ENCODE data around the gene ADGRB3.
"Not testable (repeated sequence)": the region's sequence is repeated elsewhere in the genome, so short reads cannot be mapped to it uniquely, and the experiment has no call there.

The ADGRB3 gene

DNA sequence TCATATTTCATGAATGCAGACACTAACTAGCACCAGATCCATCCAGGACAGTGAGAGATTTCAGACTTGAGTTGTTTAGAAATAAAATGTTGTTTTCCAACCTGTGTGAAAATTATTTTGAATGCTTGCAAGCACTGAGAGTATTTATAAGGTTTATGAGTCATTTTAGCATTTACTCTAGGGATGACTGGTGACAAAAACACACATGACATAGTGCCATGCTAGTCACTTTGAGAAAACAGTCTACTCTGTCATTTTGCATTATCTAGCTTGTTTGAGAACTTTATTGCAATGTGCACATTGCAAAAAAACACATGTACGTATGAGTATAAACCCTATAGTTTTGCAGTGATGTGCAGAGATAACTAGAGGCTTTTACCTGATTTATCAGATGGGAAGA is 705.1 kb downstream of the ADGRB3 start:
- DNase-seq (ENCODE audit: low spot score): no peak

DNA sequence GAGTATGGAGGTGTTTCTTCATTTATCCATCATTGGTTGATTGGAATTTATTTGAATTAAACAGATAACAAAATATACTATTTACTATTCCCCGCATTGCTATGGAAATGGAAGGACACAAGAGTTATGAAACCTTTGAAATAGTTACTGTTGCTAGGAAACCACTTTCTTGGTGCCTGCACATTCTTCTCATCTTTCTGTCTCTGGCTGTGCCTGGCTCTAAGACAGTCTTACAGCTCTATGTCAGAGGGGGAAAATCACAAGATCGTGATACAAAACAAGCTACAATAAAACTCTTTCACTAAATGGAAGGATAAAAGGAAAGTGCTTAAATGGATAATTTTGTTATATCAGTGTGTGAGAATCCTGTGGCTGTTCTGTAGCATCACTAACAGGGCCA is 708.8 kb downstream of the ADGRB3 start:
- no peak for DNase-seq (ENCODE audit: low spot score)

DNA sequence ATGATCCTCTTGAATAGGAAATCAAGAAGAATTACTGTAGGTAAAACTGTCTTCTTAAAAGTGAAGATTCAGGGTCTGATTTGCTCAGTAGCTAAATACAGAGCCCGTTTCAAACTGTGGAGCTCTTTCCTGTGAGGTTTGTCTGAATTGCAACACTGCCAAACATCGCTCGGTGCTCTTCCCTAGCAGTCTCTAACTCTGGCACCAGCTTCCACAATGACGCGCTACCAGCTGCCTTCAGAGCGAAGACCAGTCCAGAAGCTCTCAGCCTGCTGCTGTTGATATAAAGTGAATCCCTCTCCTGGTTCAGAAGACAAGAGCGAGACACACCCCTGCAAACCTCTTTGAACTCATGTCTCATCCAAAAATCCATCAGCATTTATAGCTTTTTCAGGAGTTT is 714.7 kb downstream of the ADGRB3 start:
- DNase-seq (ENCODE audit: low spot score): no peak

DNA sequence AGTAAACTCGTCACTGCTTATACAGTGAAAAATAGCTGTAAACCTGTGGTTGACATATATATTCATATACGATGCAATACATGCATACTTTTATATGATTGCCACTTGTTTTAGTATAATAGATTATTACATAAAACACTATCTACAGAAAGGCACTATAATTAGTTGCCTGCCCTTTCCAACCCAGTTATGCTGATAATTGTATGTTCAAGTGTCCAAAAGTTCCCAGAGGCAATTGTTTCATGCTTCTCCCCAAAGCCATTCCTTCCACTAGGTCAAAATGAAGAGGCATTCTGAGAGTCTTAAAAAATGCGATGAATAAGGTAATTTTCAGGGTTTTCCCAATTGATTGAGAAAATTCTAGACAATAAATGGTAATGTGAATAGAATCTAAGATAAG is 727.1 kb downstream of the ADGRB3 start:
- DNase-seq (ENCODE audit: low spot score): no peak

DNA sequence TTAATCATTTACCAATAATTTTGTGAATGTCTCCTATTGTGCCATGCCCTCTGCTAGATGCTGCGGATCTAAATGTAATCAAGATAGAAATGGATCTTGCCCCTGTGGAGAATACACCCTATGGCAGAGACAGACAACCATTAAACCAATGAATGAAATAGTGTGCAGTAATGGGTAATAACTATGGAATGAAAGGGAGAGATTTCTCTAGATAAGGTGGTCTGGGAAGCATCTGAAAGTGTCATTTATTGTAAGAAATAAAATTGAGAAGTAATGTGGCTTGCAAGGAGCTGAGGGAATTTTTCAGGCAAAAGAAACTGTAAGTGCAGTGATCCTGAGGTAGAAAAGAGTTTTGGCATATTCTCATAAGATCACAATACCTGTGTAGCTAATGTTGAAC is 731.7 kb downstream of the ADGRB3 start:
- DNase-seq (ENCODE audit: low spot score): no peak

DNA sequence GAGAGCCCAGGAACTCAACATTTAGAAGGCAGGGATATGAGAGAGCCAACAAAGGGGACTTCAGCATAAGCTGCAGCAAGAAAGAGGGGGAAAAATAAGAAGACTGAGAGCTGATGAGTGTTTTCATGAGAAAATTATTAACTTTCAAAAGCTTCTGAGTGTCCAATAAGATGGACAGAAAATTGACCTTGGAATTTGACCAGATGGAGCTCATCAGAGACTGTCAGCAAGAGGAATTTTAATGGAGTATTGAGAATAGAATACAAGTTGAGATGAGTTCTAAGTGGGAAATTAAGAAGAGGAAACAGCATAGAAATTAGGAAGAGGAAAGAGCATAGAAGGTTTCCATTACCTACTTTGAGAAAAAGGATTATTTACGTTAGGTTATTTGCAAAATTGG is 733.5 kb downstream of the ADGRB3 start:
- DNase-seq (ENCODE audit: low spot score): no peak

DNA sequence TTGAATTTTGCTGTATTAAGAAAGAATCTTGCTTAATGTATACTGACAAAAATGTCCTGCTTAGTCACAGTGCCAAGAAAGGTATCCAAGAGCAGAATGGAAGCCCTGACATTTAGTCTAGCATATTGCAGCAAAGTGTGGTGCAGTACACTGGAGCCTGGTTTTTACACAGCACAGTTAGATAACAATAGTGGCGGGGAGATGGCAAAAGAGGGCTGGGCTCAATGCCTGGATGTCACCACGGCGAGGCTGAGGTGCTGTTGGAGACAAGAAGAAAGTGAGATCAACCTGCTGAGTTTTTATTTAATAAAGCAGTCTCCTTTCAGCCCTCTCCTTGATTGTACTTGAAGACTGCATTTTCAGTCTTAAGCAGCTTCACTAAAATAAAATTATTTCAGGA is 735.7 kb downstream of the ADGRB3 start:
- no peak for DNase-seq (ENCODE audit: low spot score)

DNA sequence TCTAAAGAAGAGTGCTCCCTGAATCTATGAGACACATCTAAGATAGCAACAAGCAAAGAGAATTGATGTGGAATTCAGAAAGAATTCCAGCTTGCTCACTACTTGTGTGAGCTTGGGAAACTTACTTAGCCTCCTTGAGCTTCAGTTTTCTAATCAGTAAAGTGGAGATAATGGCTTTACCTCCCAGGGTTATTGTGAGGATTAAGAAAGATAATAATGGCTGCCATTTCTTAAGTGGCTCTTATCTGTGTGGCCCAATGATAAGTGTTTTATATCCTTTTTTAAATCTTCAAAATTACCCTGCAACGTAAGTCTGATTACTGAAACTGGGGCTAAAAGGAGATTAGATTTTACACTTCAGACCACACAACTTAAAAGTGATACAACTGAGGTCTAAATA is 743.2 kb downstream of the ADGRB3 start:
- DNase-seq (ENCODE audit: low spot score): no peak

DNA sequence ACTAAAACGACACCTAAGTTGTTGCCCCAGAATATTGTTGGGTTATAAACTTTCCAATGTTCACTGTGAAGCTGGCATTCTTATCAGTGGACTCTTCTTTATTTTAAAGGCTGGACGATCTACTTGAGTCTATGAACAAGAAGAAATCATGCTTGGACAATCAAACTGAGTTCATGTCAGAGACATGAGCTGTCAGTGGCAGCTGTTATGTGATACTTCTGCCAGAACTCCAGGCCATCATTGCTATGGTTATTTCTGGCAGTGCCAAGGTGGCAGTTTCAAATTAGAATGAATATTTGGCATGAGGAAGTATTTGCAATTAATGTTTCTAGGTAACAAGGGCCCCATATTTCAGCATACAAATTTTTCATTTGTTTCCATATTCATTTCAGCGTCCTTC is 744.4 kb downstream of the ADGRB3 start:
- no peak for DNase-seq (ENCODE audit: low spot score)

DNA sequence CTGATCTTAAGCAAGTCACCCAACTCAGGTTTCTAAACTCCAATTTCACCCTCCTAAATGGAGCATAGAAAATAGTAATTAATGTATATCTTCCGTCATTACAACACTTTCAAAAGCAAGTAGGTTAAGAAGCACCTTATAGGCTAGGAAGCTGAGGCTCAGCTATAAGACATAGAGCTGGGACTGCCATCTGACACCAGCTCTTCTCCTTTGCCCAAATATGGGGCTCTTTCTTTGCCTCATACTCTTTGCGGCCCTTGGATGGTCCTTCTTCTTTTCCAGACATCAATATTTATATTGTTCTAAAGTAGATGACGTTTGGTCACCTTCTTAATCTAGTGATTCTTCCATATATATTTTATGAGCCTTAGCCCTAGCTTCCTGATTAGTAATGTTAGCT is 748.5 kb downstream of the ADGRB3 start:
- no peak for DNase-seq (ENCODE audit: low spot score)

DNA sequence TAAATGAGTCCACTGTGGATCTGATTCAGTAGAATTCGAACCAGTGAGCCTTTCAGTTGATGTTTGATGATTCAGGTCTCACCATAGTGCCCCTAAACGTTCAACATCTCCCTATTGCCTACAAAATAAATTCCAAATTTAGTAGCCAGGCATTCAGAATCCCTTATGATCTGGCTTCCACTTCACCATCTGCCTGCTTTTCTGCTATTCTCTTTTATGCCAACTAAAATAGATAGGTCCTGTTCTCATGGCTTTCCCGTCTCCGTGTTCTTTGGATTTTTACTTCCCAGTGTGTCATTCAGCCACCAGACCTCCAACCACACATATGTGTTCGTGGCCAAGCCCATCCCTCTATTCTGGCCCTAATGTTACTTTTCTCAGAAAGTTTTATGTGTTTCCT is 751.3 kb downstream of the ADGRB3 start:
- no peak for DNase-seq (ENCODE audit: low spot score)

DNA sequence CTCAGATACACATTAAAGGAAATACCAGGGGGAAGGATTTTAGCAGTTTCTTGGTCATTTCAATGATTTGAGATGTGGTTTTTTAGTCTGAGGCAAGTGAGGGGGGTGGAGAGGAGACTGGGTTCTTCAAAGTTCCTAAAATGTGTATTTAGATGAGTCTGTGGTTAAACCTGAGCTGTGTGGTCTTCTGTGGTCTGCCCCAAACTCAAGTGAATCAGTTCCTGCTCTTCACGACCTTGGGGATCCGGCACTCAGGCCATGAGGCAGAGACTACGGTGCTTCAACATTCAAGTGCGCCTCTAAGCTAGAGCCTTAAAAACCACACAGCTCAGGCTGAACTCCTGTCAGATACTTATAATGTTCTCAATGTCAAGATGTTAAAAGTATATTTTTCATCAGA is 755.0 kb downstream of the ADGRB3 start:
- no peak for DNase-seq (ENCODE audit: low spot score)

DNA sequence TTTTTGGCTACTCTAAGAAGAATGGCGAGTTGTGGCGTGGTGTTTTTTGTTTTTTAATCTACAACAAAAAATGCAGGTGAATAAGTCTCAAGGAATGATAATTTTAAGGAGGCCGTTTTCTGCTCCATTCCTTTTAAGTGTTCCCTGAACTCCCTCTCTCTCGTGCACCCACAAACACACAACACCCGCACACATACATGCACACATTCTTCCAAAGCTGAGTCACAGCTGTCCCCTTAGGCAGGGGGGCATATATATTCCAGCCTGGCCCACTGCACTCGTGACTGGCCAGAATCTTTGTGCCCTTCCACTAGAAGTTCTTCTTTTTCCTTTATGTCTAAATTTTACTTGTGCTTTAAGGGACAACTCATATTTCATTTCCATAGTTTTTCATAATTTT is 756.0 kb downstream of the ADGRB3 start:
- DNase-seq (ENCODE audit: low spot score): no peak

DNA sequence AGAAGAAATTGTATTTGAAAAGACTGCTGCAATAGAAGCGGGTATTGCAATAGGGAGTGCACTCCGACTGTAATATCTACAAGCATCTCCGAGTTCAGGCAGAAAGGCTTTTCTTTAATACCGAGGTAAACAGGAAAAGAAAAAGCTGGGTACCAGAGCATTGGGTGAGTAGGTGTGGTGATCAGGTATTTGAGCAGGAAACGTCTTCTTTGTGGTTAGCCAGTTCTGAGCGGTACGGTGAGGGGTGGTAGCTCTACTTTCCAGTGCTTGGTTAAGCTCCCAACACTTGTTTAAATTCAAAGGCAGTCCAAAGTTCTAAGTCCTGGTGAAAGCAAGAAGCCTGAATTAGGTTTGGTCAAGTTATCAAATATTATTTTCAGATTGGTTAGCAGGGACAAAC is 757.7 kb downstream of the ADGRB3 start:
- no peak for DNase-seq (ENCODE audit: low spot score)

DNA sequence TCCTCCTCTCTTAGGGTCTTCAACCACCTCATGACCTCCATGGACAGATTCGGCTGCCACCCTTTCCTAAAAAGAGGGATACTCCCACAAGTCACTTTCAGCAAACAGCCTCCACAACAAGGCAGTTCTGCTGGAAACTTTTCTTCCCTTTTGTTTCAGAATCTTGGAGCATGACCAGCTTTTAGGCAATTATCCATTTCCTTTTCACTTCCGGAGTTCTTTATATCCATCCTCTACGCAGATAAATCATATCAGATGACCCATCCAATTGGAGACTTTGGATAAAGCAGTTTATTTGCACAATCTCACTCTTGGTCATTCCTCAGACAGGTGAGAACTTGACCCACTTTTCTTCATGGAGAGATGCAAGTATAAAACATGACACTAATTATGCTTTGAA is 763.2 kb downstream of the ADGRB3 start:
- DNase-seq (ENCODE audit: low spot score): no peak

DNA sequence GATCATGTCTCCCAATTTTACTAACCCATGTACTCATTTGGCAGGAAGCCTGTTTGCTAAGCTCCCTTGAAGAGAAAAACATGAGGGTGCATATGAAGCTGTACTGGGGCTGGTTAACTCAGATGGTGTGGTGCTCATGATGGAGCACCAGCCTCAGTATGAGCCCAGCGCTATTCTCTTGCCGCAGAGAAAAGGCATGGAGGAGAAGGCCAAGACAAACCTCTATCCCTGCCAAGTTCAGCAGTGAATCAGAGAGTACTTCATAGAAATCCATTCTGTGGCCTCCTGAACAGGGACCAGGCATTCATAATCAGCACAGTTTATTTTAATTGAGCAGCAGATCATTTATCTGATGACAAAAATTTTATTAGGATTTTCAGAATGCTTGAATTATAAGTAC is 763.6 kb downstream of the ADGRB3 start:
- DNase-seq (ENCODE audit: low spot score): no peak

DNA sequence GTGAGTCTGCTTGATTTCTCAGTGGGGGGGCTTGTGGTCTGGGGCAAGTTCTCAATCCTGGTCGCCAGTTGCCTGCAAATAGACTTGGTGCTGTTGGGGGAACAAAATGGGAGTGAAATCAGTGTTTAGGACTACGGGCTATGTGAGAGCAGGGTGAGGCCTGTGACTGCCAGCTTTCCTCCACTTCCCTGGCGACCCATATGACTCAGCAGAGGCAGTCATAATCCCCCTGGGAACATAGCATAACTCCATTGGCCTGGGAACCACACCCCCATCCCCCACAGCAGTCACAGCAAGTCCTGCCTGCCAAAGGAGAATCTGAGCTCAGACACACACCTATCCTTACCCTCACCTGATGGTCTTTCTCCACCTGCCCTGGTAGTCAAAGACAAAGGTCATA is 773.8 kb downstream of the ADGRB3 start:
- DNase-seq (ENCODE audit: low spot score): no peak

DNA sequence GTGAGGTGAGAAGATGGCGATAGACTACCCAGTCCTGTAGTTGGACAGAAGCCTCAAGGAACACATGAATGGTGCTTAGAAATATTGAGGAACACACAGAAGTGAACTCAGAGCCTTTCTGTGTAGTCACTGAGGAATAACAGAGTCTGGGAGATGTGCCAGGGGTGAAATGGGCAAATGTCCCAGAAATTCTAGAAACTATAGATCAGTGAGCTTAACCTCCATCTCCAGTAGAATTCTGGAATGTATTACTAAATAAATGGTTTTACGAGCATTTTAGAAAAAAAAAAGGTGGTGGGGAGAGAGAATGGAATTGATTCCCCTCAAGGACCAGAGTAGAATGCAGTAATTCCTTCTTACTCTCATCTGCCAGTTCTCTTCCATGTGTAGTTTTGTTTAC is 781.7 kb downstream of the ADGRB3 start:
- no peak for DNase-seq (ENCODE audit: low spot score)

DNA sequence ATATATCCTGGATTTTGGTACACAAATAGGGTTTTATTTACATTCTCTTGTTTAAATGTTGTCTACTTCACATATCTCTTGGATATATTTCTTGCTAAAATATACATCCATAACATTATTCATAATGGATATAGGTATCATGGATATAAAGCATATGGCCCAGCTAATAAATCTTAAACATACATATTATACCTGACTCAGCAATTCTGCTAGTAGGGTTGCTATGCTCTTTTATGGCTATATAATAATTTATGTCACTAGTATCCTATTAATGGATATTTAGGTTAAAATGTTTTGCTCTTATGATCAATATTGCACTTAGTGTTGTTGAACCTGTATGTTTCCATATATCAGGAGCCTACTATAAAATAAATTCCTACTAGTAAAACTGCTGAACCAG is 786.2 kb downstream of the ADGRB3 start:
- DNase-seq (ENCODE audit: low spot score): no peak

DNA sequence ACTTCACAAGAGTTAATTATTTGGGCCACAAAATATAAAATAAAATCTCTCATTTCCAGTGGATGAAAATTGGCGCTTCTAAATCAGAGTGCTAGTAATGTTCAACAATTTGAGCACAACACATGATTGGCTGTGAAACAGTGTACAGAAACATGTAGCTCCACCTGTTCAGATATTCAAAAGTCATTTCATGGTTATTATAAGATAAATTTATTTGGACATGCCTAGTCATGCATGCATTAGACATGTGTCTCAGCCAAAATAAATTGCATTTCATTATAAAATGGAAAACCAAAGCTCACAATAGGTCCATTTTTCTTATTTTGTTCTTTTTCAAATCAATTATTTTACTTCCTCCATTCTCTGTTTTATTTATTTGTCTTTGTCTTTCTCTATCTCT is 786.9 kb downstream of the ADGRB3 start:
- no peak for DNase-seq (ENCODE audit: low spot score)

DNA sequence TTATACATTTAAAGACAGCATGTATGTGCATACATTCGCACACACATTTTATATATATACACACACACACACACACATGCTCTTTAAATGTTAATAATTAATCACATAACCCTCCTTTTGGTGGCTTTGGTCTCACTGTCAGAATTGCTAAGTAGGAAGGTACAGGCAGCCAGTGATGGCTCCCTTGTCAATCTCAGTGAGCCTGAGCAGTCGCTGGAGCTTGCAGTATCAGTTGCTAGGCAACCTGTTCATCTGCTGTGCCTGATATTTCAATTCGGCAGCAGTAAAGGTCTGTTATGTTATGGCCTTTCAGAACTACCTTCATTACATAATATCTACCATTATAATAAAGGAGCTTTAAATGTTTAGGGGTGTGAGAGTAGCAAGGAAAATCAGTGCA is 787.4 kb downstream of the ADGRB3 start:
- DNase-seq (ENCODE audit: low spot score): no peak

DNA sequence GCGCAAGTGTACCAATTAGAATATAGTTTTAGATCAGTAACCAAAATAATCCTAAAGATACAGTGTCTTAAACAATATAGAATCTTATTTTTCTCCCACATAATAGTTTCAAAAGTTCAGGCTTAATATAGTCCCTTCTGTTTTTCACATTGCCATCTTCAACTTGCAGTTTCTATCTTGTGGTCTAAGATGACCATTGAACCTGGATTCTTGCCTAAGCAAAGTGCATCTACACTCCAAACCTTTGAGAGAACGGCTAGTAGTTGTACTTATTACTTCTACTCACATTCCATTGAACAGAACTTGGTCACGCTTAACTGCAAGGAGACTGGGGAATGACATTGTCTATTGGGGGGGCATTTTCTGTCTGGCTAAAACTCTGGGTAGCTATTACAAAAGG is 788.7 kb downstream of the ADGRB3 start:
- no peak for DNase-seq (ENCODE audit: low spot score)

DNA sequence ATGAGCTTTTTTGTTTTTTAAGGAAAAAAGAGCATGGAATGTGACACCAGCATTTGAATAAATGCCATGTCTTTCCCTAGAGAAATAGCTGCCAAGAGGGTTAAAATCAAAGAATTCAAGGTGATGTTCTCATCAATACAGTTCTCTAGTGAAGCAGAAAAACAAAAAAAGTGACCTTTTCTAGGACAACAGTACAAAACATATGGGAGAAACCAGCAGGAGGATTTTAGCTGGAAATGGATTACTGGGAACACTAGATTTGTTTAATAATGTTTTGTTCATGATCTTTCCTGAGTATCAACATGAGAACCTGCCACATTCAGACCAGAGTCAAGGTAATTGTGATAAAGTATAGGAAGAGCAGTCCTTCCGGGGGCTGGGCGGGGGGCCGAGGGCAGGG is 789.5 kb downstream of the ADGRB3 start:
- no peak for DNase-seq (ENCODE audit: low spot score)

DNA sequence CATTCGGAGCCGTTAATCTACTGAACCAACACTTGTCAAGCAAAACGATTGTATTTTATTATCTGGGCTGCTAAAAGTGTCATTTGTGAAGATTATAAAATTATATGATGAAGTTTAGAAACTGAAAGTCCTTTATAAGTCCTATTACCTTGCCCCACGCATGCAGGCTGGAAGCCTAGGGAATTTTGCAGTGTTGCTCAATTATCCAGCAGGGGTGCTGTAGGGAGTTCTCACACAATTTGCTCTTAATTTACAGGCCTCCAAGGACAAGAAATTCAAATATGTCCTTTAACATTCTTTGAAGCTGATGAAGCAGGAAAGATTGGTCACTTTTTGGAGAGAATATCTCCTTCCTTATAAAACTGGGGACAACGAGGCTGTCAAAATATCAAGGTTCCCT is 792.8 kb downstream of the ADGRB3 start:
- no peak for DNase-seq (ENCODE audit: low spot score)

DNA sequence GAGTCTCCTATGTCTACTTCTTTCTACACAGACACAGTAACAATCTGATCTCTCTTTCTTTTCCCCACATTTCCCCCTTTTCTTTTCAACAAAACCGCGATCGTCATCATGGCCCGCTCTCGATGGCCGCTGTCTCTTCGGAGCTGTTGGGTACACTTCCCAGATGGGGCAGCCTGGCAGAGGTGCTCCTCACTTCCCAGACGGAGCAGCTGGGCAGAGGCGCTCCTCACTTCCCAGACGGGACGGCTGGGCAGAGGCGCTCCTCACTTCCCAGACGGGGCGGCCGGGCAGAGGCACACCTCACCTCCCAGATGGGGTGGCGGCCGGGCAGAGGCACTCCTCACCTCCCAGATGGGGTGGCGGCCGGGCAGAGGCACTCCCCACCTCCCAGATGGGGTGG is 797.1 kb downstream of the ADGRB3 start:
- not testable (repeated sequence) for DNase-seq (ENCODE audit: low spot score)

Data from hematopoietic multipotent progenitor cell treated with erythropoietin and hydrocortisone succinate and interleukin-3 and kit ligand, for 15 days (in vitro differentiated cells).